Neural cell (in vitro differentiated cells): ENCODE measurements around the gene SPARC.

ENCODE experiments used
- CTCF ChIP-seq: fragments of 450-650 bp; IDR thresholded peaks from 2 replicates; pipeline ENCODE4 v1.5.1; 2014; ENCODE audit warnings: antibody characterized with exemption, mild to moderate bottlenecking, moderate library complexity; ENCODE audit not compliant: poor library complexity, severe bottlenecking
- EP300 ChIP-seq: fragments of 450-650 bp; conservative IDR thresholded peaks from 2 replicates; pipeline ENCODE4 v1.6.1; 2014; ENCODE audit warnings: antibody characterized with exemption, mild to moderate bottlenecking, moderate library complexity; ENCODE audit not compliant: poor library complexity, severe bottlenecking

GRCh38 chr5:151632941-151633340 is 53.8 kb downstream of the SPARC start:
- no peak for TF ChIP-seq CTCF
- TF ChIP-seq EP300 = no peak
